ENCODE data around the gene ACOX3.
"Not testable (repeated sequence)": the region's sequence is repeated elsewhere in the genome, so short reads cannot be mapped to it uniquely, and the experiment has no call there.

The ACOX3 gene

DNA sequence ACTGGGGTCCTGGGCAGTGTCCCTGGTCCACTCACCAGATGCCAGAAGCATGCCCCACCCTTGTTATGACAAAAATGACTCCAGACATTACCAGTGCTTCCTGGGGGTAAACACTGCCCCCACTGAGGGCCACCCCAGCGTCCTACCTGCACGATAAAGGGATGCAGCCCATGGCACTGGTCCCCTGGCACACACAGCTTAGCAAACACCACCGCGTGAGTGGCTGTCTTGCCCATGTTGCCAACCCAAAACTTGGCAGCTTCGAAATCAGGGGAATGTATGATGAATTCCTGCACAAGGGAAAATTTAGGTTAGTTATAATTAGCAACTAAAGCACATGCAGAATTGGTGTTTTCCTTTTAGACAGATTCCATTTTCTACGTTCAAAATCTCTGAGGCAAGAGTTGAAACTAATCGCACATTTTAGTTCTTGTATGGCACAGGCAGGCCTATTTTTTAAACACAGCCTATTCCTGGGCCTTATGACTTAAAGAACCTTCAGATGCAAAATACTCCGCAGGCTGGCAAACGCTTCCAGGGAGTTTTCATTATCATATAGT lies 30.4 kb downstream of the ACOX3 start:
- TF ChIP-seq, protein P1, sequence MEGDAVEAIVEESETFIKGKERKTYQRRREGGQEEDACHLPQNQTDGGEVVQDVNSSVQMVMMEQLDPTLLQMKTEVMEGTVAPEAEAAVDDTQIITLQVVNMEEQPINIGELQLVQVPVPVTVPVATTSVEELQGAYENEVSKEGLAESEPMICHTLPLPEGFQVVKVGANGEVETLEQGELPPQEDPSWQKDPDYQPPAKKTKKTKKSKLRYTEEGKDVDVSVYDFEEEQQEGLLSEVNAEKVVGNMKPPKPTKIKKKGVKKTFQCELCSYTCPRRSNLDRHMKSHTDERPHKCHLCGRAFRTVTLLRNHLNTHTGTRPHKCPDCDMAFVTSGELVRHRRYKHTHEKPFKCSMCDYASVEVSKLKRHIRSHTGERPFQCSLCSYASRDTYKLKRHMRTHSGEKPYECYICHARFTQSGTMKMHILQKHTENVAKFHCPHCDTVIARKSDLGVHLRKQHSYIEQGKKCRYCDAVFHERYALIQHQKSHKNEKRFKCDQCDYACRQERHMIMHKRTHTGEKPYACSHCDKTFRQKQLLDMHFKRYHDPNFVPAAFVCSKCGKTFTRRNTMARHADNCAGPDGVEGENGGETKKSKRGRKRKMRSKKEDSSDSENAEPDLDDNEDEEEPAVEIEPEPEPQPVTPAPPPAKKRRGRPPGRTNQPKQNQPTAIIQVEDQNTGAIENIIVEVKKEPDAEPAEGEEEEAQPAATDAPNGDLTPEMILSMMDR (IDR thresholded peaks at IDR 0.05; ENCODE audit: low read depth, low read length), result no peak
- H3K4me3 ChIP-seq (ENCODE audit: low read depth, low read length), result no peak overlapping the region

- H3K4me3 ChIP-seq (ENCODE audit: low read depth, low read length), result no peak overlapping the region
- TF ChIP-seq, protein P1 (IDR thresholded peaks at IDR 0.05; ENCODE audit: low read depth, low read length), result no peak
Measured at GRCh38 chr4:8409264-8410065, 31.1 kb downstream of the ACOX3 start.

GRCh38 chr4:8407756-8408155 lies 32.8 kb downstream of the ACOX3 start:
- no peak overlapping the region for H3K4me3 ChIP-seq (ENCODE audit: low read depth, low read length)
- TF ChIP-seq, protein P1 (IDR thresholded peaks at IDR 0.05; ENCODE audit: low read depth, low read length), result no peak

DNA sequence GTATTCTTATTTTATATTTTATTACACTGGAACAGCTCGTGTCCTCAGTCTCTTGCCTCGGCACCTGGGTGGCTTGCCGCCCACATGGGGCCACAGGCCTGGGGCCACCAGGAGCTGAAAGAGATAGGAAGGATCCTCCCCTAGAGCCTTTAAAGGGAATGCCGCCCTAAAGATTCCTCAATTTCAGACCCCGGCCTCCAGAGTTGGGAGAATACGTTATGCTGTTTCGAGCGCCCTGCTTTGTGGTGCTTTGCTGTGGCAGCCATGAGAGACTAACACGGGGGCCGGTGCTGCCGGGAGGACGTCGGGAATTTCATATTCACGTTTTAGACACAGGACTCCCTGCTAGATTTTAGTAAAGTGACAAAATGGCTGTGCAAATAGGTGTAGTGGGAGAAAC lies 33.2 kb downstream of the ACOX3 start:
- no peak overlapping the region for H3K4me3 ChIP-seq (ENCODE audit: low read depth, low read length)
- TF ChIP-seq, protein P1 (IDR thresholded peaks at IDR 0.05; ENCODE audit: low read depth, low read length), result no peak

DNA sequence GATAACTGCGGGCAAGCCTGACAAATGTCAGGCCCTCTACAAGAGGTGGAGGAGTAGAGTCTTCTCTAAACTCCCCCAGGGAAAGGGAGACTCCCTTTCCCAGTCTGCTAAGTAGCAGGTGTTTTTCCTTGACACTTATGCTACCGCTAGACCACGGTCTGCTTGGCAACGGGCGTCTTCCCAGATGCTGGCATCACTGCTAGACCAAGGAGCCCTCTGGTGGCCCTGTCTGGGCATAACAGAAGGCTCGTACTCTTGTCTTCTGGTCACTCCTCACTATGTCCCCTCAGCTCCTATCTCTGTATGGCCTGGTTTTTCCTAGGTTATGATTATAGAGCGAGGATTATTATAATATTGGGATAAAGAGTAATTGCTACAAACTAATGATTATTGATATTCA lies 33.6 kb downstream of the ACOX3 start:
- not testable (repeated sequence) for H3K4me3 ChIP-seq (ENCODE audit: low read depth, low read length)
- TF ChIP-seq, protein P1 (IDR thresholded peaks at IDR 0.05; ENCODE audit: low read depth, low read length), result peak; percentile 27

DNA sequence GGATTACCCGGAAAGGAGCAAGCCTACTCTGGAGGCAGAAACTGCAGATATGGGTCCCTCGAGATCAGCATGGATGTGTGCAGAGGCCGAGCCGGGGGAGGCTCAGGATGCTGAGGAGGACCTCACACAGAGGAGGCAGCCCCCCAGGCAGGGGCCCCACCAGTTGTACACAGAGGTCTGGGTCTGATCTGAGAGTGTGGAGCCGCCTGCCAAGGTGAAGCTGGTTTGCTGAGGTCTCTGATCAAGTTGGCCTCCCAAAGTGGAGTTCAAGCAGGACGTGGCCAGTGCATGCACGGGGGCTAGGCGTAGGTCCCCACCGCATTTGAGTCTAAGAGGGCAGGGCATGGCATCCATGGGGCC lies 35.0 kb downstream of the ACOX3 start:
- no peak overlapping the region for H3K4me3 ChIP-seq (ENCODE audit: low read depth, low read length)
- TF ChIP-seq, protein P1 (IDR thresholded peaks at IDR 0.05; ENCODE audit: low read depth, low read length), result no peak

DNA sequence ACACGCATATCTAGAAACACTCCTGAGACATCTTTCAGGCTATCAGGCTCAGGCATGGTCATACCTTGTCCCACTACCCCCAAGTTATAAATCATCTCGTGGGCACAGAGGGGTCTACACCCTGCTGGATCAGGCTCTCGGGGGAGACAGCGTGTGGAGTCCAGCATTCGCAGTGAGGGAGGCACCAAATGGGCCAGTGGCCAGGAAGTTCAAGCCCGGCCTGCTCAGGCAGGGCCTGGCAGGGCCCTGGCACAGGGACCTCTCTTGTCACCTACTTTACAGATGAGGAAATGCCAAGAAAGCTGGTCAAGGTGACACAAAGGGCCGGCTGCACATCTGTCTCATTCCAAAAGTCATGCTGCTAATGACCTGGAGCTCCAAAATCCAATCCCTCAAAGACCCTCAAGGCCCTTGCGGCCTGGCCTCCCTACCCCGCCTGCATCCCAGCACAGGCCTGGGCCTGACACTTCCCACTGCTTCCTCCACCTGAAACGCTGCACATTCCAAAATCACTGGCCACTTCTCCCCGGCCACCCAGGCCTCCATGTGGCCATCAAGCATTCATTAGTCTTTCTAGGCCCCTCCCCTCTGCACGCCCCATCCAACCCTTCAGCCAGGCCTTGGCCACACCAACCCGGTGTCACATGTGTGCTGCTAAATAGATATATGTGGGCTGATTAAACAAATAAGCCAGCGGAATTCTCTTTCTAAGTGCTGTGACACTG lies 35.6 kb downstream of the ACOX3 start:
- H3K4me3 ChIP-seq (ENCODE audit: low read depth, low read length), result no peak overlapping the region
- TF ChIP-seq, protein P1 (IDR thresholded peaks at IDR 0.05; ENCODE audit: low read depth, low read length), result no peak
